HepG2 (cell line): Measurements from ENCODE around the gene GOLGA3. TPM values are rescaled to one million over a fixed set of nuclear protein-coding genes. Genes with fewer than 3 reads are reported as not detected.
A peak's percentile ranks its signal among the peaks of the same experiment; 100 is the strongest.

Source experiments
- CBX5 ChIP-seq: sonication (generic); formaldehyde crosslinking; IDR thresholded peaks from 2 replicates; pipeline ENCODE4 v1.4.0; 2020; ENCODE audit warnings: missing genetic modification reagents, borderline replicate concordance
- DNMT1 ChIP-seq: sonication (generic); formaldehyde crosslinking; IDR thresholded peaks from 2 replicates; pipeline ENCODE4 v1.5.1; 2020; ENCODE audit warnings: mild to moderate bottlenecking, missing genetic modification reagents
- FLYWCH1 ChIP-seq: sonication (generic); formaldehyde crosslinking; IDR thresholded peaks from 2 replicates; pipeline ENCODE4 v1.8.1; 2023; ENCODE audit warnings: mild to moderate bottlenecking, missing genetic modification reagents
- KMT2B ChIP-seq: IDR thresholded peaks from 2 replicates; pipeline ENCODE4 v1.6.1; 2016; ENCODE audit warnings: missing genetic modification reagents, missing compliant biosample characterization
- MAZ ChIP-seq, 2 experiments: sonication (generic) in 1 of 2; formaldehyde crosslinking in 1 of 2; IDR thresholded peaks; 2 replicates each; pipeline versions ENCODE4 v1.5.0 to v1.6.1; 2012 to 2020; ENCODE audit warnings: low read depth in 2 of 2, mild to moderate bottlenecking in 2 of 2, borderline replicate concordance in 1 of 2, improper control_type of control experiment in 1 of 2, low read length in 1 of 2, missing genetic modification reagents in 1 of 2, moderate library complexity in 1 of 2
- NONO ChIP-seq, 2 experiments: fragments of 450-650 bp in 1 of 2; sonication (generic) in 1 of 2; formaldehyde crosslinking in 1 of 2; IDR thresholded peaks in 1 of 2; conservative IDR thresholded peaks in 1 of 2; 2 replicates each; pipeline versions ENCODE4 v1.6.1 to v1.8.0; 2017 to 2022; ENCODE audit warnings: mild to moderate bottlenecking in 1 of 2, missing genetic modification reagents in 1 of 2, moderate library complexity in 1 of 2
- NR2F6 ChIP-seq, 2 experiments: IDR thresholded peaks; 2 replicates each; pipeline ENCODE4 v1.6.1; 2016; ENCODE audit warnings: antibody characterized with exemption in 1 of 2, mild to moderate bottlenecking in 1 of 2
- PHF8 ChIP-seq: sonication (generic); formaldehyde crosslinking; IDR thresholded peaks from 2 replicates; pipeline ENCODE4 v1.5.0; 2020; ENCODE audit warnings: missing genetic modification reagents
- SMYD3 ChIP-seq: sonication (generic); formaldehyde crosslinking; IDR thresholded peaks from 2 replicates; pipeline ENCODE4 v1.8.1; 2023; ENCODE audit warnings: mild to moderate bottlenecking, missing genetic modification reagents
- SRSF1 ChIP-seq: fragments of 200-400 bp; formaldehyde crosslinking; optimal IDR thresholded peaks from 2 replicates; pipeline ENCODE3; 2017; ENCODE audit warnings: mild to moderate bottlenecking, low read depth, low read length, moderate library complexity
- TBX2 ChIP-seq: sonication (generic); formaldehyde crosslinking; IDR thresholded peaks from 2 replicates; pipeline ENCODE4 v1.5.0; 2020; ENCODE audit warnings: missing genetic modification reagents, mild to moderate bottlenecking, borderline replicate concordance
- TCF7L2 ChIP-seq: IDR thresholded peaks from 2 replicates; pipeline ENCODE4 v1.6.1; 2011; ENCODE audit warnings: mild to moderate bottlenecking, low read depth, low read length, moderate library complexity
- TEAD3 ChIP-seq: optimal IDR thresholded peaks from 2 replicates; pipeline ENCODE3; 2016; ENCODE audit warnings: borderline replicate concordance
- ZBTB7A ChIP-seq: sonication (generic); formaldehyde crosslinking; IDR thresholded peaks from 2 replicates; pipeline ENCODE4 v1.8.0; 2022; ENCODE audit warnings: mild to moderate bottlenecking, missing genetic modification reagents
- ZNF557 ChIP-seq: sonication (generic); formaldehyde crosslinking; IDR thresholded peaks from 2 replicates; pipeline ENCODE4 v1.4.0; 2020; ENCODE audit warnings: missing genetic modification reagents
- ZNF644 ChIP-seq: IDR thresholded peaks from 2 replicates; pipeline ENCODE4 v1.6.1; 2016; ENCODE audit warnings: low read depth
- ZNF709 ChIP-seq: sonication (generic); formaldehyde crosslinking; IDR thresholded peaks from 2 replicates; pipeline ENCODE4 v1.5.0; 2020; ENCODE audit warnings: mild to moderate bottlenecking, missing genetic modification reagents
- ZNF720 ChIP-seq: sonication (generic); formaldehyde crosslinking; IDR thresholded peaks from 2 replicates; pipeline ENCODE4 v1.4.0; 2020; ENCODE audit warnings: missing genetic modification reagents
- ZNF747 ChIP-seq: sonication (generic); formaldehyde crosslinking; IDR thresholded peaks from 2 replicates; pipeline ENCODE4 v1.8.1; 2023; ENCODE audit warnings: missing genetic modification reagents, mild to moderate bottlenecking, borderline replicate concordance
- ZNF878 ChIP-seq: sonication (generic); formaldehyde crosslinking; IDR thresholded peaks from 2 replicates; pipeline ENCODE4 v1.8.1; 2023; ENCODE audit warnings: mild to moderate bottlenecking, missing genetic modification reagents, moderate library complexity
- polyA plus RNA-seq, 8 experiments: library from polyadenylated mRNA; depleted of rRNA in 3 of 8; stranded (reverse) in 7 of 8; unstranded in 1 of 8; fragments of >200 nt; fragmentation: Illumina TruSeq in 4 of 8; extraction: Trizol in 4 of 8; gene quantifications; 2 replicates each; pipeline versions ENCODE4 v1.2.1 to v1.2.3, GENCODE V29; 2011 to 2016; ENCODE audit warnings: low read depth in 4 of 8, missing spikeins in 1 of 8, mixed read lengths in 1 of 8; ENCODE audit not compliant: insufficient read depth in 1 of 8
- total RNA-seq, 5 experiments: library from RNA; depleted of rRNA; stranded (reverse); fragments of >200 nt; fragmentation: Illumina TruSeq; extraction: Trizol; gene quantifications; 2 replicates each; pipeline ENCODE4 v1.2.3, GENCODE V29; 2016; ENCODE audit warnings: low read depth in 1 of 5
- TF ChIP-seq, protein P1 (sequence below): sonication (generic); formaldehyde crosslinking; IDR thresholded peaks from 2 replicates; pipeline ENCODE4 v1.4.0; 2020; ENCODE audit warnings: mild to moderate bottlenecking, missing genetic modification reagents
- TF ChIP-seq, protein P2 (sequence below): sonication (generic); formaldehyde crosslinking; conservative IDR thresholded peaks from 2 replicates; pipeline ENCODE4 v1.4.0; 2020; ENCODE audit warnings: mild to moderate bottlenecking, missing genetic modification reagents, moderate library complexity
- TF ChIP-seq, protein P3 (sequence below): sonication (generic); formaldehyde crosslinking; IDR thresholded peaks from 2 replicates; pipeline ENCODE4 v1.8.0; 2022; ENCODE audit warnings: missing genetic modification reagents, low read depth, mild to moderate bottlenecking, borderline replicate concordance

Gene GOLGA3
- total and polyA plus RNA-seq, 2 of the 13 experiments (the other 11 are each of a cell fraction or from before 2014, with no cell fraction given) = 22.0 to 43.0 TPM

DNA sequence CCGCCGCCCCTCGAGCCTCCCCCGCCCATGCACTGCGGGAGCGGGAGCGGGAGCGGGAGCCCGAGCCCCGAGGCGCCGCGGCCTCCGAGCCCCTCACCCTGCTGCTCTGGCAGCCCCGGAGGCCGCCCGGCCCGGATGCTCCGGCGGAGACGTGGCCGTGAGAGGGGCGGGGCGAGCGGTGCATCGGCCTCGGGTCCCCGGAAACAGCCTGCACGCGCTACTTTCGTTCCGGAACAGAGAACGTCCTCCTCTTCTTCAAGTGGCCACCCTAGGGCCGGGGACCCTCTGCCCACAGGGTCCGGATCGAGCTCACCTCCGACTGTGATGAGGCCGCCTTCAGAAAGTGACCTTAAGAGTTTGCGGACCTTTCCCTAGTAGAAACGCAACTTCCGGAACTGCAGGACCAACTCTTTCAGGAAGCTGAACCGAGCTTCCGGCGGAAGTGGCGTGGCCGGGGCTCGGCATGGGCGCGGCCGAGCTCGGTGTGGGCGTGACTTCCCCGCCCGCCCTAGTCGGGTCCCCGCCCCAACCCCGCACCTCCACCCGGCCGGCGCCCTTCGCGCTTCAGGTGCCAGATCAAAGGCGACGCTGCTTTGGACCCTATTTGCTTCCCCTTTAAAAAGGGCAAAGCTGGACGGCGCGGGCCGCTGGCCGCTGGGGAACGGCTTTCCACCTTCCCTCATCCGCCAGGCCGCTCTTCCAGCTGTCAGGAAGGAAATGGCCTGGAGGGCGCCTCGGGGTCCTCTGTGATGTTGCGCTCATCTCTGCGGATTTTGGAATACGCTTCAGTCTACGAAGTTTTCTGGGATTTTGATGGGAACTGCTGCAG lies at the start of gene GOLGA3 (continued):
- TF ChIP-seq, protein P1, sequence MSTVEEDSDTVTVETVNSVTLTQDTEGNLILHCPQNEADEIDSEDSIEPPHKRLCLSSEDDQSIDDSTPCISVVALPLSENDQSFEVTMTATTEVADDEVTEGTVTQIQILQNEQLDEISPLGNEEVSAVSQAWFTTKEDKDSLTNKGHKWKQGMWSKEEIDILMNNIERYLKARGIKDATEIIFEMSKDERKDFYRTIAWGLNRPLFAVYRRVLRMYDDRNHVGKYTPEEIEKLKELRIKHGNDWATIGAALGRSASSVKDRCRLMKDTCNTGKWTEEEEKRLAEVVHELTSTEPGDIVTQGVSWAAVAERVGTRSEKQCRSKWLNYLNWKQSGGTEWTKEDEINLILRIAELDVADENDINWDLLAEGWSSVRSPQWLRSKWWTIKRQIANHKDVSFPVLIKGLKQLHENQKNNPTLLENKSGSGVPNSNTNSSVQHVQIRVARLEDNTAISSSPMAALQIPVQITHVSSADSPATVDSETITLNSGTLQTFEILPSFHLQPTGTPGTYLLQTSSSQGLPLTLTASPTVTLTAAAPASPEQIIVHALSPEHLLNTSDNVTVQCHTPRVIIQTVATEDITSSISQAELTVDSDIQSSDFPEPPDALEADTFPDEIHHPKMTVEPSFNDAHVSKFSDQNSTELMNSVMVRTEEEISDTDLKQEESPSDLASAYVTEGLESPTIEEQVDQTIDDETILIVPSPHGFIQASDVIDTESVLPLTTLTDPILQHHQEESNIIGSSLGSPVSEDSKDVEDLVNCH (CRISPR knock-in tag) = no peak
- TF ChIP-seq DNMT1 (CRISPR knock-in tag) (0 out of 2 replicates have a peak, but pooled peaks have one; percentile 24), KMT2B (CRISPR knock-in tag) (peak; percentile 83), CBX5 (CRISPR knock-in tag) (0 out of 2 replicates have a peak, but pooled peaks have one; percentile 50), ZNF720 (CRISPR knock-in tag) (no peak), ZBTB7A (CRISPR knock-in tag) (no peak), ZNF557 (CRISPR knock-in tag) (0 out of 2 replicates have a peak, but pooled peaks have one; percentile 26), NONO (IDR thresholded peaks at IDR 0.05) (no peak), NONO (CRISPR knock-in tag; conservative IDR thresholded peaks at IDR 0.05) (peak; percentile 74), FLYWCH1 (no peak), TBX2 (peak; percentile 78), TEAD3 (CRISPR knock-in tag) (peak; percentile 15), ZNF709 (CRISPR knock-in tag) (no peak), ZNF644 (CRISPR knock-in tag) (no peak), ZNF878 (CRISPR knock-in tag) (0 out of 2 replicates have a peak, but pooled peaks have one; percentile 49), ZNF747 (no peak), PHF8 (peak; percentile 88), SRSF1 (peak; percentile 65), NR2F6 (IDR thresholded peaks at IDR 0.05) (no peak), NR2F6 (CRISPR knock-in tag; IDR thresholded peaks at IDR 0.05) (no peak), SMYD3 (CRISPR knock-in tag) (0 out of 2 replicates have a peak, but pooled peaks have one; percentile 54), MAZ (IDR thresholded peaks at IDR 0.05; ENCODE audit: borderline replicate concordance, low read depth, low read length) (no peak; the same call in 1 of the 2 replicates), MAZ (CRISPR knock-in tag; IDR thresholded peaks at IDR 0.05; ENCODE audit: low read depth) (peak; percentile 55; the same call in 1 of the 2 replicates), TCF7L2 (no peak)
- TF ChIP-seq, protein P2, sequence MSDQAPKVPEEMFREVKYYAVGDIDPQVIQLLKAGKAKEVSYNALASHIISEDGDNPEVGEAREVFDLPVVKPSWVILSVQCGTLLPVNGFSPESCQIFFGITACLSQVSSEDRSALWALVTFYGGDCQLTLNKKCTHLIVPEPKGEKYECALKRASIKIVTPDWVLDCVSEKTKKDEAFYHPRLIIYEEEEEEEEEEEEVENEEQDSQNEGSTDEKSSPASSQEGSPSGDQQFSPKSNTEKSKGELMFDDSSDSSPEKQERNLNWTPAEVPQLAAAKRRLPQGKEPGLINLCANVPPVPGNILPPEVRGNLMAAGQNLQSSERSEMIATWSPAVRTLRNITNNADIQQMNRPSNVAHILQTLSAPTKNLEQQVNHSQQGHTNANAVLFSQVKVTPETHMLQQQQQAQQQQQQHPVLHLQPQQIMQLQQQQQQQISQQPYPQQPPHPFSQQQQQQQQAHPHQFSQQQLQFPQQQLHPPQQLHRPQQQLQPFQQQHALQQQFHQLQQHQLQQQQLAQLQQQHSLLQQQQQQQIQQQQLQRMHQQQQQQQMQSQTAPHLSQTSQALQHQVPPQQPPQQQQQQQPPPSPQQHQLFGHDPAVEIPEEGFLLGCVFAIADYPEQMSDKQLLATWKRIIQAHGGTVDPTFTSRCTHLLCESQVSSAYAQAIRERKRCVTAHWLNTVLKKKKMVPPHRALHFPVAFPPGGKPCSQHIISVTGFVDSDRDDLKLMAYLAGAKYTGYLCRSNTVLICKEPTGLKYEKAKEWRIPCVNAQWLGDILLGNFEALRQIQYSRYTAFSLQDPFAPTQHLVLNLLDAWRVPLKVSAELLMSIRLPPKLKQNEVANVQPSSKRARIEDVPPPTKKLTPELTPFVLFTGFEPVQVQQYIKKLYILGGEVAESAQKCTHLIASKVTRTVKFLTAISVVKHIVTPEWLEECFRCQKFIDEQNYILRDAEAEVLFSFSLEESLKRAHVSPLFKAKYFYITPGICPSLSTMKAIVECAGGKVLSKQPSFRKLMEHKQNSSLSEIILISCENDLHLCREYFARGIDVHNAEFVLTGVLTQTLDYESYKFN (CRISPR knock-in tag) = peak; percentile 47
- TF ChIP-seq, protein P3, sequence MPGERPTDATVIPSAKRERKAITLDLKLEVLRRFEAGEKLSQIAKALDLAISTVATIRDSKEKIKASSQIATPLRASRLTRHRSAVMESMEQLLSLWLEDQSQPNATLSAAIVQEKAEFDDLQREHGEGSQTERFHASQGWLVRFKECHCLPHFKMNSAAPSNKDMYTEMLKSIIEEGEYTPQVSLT (CRISPR knock-in tag) = no peak
